ENCODE results near the gene CFAP97D2. TPM values are rescaled to one million over a fixed set of nuclear protein-coding genes. Genes with fewer than 3 reads are reported as not detected.
A peak's percentile ranks its signal among the peaks of the same experiment; 100 is the strongest.
"Not testable (repeated sequence)": the region's sequence is repeated elsewhere in the genome, so short reads cannot be mapped to it uniquely, and the experiment has no call there.

Gene CFAP97D2
- total RNA-seq, 1 donor from 2014 or later, result not detected

DNA sequence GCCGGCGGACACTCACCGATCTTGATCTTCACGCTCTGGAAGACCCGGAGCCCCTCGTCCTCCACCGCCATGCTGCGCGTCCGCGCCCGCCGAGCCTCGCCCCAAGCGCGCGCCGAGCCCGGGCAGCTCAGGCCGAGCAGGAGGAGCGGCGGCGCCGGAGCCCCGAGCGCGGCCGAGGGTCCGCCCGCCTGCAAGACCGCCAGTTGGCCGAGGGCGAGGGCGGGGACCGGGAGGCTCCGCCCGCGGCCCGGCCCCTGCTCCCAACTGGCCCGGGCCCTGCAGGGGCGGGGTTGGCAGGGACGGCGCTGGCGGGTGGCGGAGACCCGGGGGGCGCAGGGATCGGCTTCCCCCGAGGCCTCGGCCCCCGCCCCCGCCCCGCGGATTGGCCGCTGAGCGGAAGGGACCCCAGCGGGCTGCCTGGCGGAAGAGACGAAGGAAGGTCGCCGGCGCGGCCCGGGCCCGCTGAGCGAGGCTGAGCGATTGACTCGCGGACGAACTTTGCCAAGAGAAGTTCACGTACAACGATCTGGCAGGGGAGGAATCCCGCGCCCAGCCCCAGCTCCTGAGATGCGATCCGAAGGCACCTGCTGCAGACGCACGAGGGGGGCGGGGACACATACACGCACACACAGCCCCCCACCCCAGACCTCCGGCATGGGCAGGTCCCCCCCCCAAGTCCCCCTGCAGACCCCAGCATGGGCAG, 46.5 kb upstream of the CFAP97D2 start, which contains the start of gene RASA3:
RASA3 (minus strand) TSS at position 205 of the 703 bp plus-strand sequence; CDS start at position 71, 134 bp downstream.
- no peaks in the 10 kb centered on the region for H3K9me3 ChIP-seq
- intact Hi-C loops (cut with DNase I), result no loop called here
- DNase-seq, result peak; percentile 86
- no peaks in the 10 kb centered on the region for H3K27me3 ChIP-seq
- no peaks in the 10 kb centered on the region for H3K36me3 ChIP-seq
- peak within 1 kb of the TSS; percentile 83 for H3K4me3 ChIP-seq
- peaks cover 32% of the 10 kb centered on the region for H3K4me1 ChIP-seq
- peak within 1 kb of the TSS; percentile 81 for H3K27ac ChIP-seq
- TF ChIP-seq CTCF (IDR thresholded peaks at IDR 0.05), result no peak
- ATAC-seq, result peak; percentile 87

GRCh38 chr13:114133126-114133525, 45.9 kb upstream of the CFAP97D2 start:
- DNase-seq; H3K9me3 ChIP-seq; ATAC-seq; H3K36me3 ChIP-seq; H3K27me3 ChIP-seq; H3K27ac ChIP-seq; H3K4me3 ChIP-seq; intact Hi-C loops (cut with DNase I): not testable (repeated sequence)
- peaks cover 27% of the 10 kb centered on the region for H3K4me1 ChIP-seq

DNA sequence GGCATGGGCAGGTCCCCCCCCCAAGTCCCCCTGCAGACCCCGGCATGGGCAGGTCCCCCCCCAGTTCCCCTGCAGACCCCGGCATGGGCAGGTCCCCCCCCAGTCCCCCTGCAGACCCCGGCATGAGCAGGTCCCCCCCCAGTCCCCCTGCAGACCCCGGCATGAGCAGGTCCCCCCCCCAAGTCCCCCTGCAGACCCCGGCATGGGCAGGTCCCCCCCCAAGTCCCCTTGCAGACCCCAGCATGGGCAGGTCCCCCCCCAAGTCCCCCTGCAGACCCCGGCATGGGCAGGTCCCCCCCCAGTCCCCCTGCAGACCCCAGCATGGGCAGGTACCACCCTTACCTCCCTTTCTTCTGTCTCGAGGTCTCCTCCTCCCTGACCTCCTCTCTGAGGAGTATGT, 45.5 kb upstream of the CFAP97D2 start:
- intact Hi-C loops (cut with DNase I); H3K4me3 ChIP-seq; H3K27me3 ChIP-seq; H3K27ac ChIP-seq; DNase-seq; H3K9me3 ChIP-seq; H3K36me3 ChIP-seq; ATAC-seq: not testable (repeated sequence)
- peaks cover 23% of the 10 kb centered on the region for H3K4me1 ChIP-seq

- Histone ChIP-seq H3K27ac (peak overlapping the region; percentile 11), H3K4me1 (peaks cover 15% of the 10 kb centered on the region), H3K27me3 (no peaks in the 10 kb centered on the region), H3K4me3 (no peak overlapping the region), H3K36me3 (no peaks in the 10 kb centered on the region), H3K9me3 (no peaks in the 10 kb centered on the region)
- DNase-seq, result no peak
- TF ChIP-seq CTCF (IDR thresholded peaks at IDR 0.05), result no peak
- ATAC-seq, result no peak
- intact Hi-C loops (cut with DNase I), result no loop called here
These were observed 44.7 kb upstream of the CFAP97D2 start for GRCh38 chr13:114134111-114134943.

DNA sequence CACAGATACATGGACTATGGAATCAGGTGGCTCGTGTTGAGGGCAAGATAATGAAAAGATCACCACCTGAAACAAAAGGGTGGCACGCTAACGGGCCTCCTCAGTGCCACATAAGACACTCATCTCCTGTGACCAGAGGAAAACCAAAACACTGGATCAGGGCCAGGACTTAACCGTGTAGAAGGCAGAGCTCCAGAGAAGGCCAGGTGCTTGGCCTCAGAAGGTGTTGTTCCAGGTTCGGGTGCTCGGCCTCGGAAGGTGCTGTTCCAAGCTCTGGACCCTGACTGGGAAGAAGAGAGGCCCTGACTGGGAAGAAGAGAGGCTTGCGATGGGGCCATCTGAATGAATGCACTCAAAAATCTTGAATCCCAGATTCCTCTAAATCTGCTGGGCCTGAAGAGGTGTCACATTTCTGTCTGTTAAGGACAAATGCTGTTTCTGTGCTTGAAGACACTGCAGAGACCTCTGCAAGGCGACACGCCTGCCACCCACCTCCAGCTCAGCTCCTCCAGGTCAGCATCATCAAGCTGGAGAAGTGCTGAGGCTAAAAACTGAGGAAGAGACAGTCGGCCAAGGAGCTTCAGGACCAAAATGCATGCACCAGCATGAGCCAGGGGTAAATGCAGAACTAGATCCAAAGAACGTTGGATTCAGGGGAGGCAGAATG, 44.0 kb upstream of the CFAP97D2 start:
- no peaks in the 10 kb centered on the region for H3K27me3 ChIP-seq
- H3K9me3 ChIP-seq, result no peaks in the 10 kb centered on the region
- H3K4me3 ChIP-seq, result no peak overlapping the region
- intact Hi-C loops (cut with DNase I), result no loop called here
- no peak for DNase-seq
- H3K4me1 ChIP-seq, result peaks cover 7% of the 10 kb centered on the region
- no peaks in the 10 kb centered on the region for H3K36me3 ChIP-seq
- no peak overlapping the region for H3K27ac ChIP-seq
- no peak for TF ChIP-seq CTCF (IDR thresholded peaks at IDR 0.05)
- ATAC-seq, result no peak

DNA sequence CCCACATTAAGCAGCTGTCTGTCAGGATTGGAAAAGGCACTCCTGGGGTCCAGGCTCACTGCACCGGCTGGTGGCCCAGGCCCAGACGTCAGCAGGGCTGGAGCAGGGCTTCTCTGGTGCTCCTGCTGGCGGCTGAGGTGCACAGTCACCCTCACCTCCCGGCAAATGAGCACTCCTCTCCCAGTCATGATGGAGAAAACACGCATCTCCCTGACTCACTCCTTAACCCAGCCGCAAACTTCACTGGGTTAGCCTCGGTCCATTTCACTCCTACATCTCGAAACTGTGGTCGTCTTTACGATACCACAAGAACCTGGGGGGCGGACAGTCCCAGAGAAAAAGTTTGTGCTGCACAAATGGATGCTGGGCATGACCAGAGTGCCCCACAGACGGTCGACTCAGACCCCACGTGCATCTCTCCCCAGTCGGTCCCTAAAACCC, 43.3 kb upstream of the CFAP97D2 start:
- Histone ChIP-seq H3K36me3 (no peaks in the 10 kb centered on the region), H3K4me3 (no peak overlapping the region), H3K27me3 (no peaks in the 10 kb centered on the region), H3K4me1 (peaks cover under 1% of the 10 kb centered on the region), H3K9me3 (no peaks in the 10 kb centered on the region), H3K27ac (no peak overlapping the region)
- DNase-seq (peak; percentile 36), ATAC-seq (no peak)
- no peak for TF ChIP-seq CTCF (IDR thresholded peaks at IDR 0.05)
- intact Hi-C loops (cut with DNase I), result no loop called here

Data from upper lobe of right lung (tissue), 1 donor.